ENCODE data around the gene PKNOX2. TPM values are rescaled to one million over a fixed set of nuclear protein-coding genes. Genes with fewer than 3 reads are reported as not detected.

Gene PKNOX2
- total RNA-seq, 4 donors from 2014 or later = 0.27 to 4.8 (median 0.75) TPM; not detected in 1

DNA sequence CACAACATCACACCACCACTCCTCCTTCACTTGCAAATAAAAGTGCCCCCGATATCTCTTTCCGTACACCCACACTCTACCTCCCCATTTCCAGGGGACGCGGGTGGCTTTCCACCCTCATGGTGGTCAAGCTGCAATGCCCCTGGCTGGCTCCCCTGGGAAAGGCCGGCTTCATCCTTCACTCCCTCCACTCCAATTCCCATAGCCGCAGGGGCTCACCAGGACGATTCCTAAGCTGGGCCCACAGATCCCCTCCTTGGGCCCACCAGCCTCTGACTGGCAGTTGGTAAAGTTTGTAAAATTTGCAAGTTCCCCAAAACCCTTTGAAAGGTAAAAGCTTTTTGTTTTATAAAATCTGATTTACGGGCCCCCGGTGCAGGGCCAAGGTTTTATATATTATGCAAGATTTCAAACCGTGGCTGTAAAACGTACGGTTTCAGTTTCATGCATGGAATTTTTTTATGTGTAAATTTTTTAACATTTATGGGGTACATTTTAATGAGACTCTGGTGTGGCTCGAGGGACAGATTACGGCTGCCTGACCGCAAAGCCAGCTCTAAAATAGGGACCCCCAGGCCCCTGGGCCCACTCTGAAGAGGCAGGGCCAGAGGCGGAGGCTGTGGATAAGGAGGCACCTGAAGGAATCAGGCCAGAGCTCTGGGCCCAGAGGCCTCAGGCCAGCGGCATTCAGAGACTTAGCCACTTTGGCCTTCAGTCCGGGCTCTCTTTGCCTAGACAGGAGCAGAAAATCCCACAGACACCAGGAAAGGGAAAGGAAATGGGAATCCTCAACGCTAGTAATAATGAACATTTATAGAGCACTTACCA lies 225.0 kb downstream of the PKNOX2 start:
- no peak overlapping the region for H3K4me3 ChIP-seq
- H3K4me1 ChIP-seq = no peaks in the 10 kb centered on the region
- 83 to 85% methylated on average over 10 to 19 of the region's 19 CpGs for WGBS, 2 donors (ENCODE audit: low coverage in 1 of 2)
- H3K27me3 ChIP-seq = no peaks in the 10 kb centered on the region
- H3K27ac ChIP-seq = no peak overlapping the region
- H3K9me3 ChIP-seq = no peaks in the 10 kb centered on the region
- DNase-seq = no peak
- no peaks in the 10 kb centered on the region for H3K36me3 ChIP-seq
- in situ Hi-C loops (cut with MboI; ENCODE audit: low pct_ligation_motif_present in 1 of 4, low pct_unique_long_range_greater_than_20kb in 1 of 4, low sequenced_read_pairs in 3 of 4) = no loop called here
- TF ChIP-seq POLR2AphosphoS5 (IDR thresholded peaks at IDR 0.05) (no peak), EP300 (IDR thresholded peaks at IDR 0.05; ENCODE audit: low read depth) (no peak), POLR2A (IDR thresholded peaks at IDR 0.05) (no peak)
- TF ChIP-seq, protein P1, sequence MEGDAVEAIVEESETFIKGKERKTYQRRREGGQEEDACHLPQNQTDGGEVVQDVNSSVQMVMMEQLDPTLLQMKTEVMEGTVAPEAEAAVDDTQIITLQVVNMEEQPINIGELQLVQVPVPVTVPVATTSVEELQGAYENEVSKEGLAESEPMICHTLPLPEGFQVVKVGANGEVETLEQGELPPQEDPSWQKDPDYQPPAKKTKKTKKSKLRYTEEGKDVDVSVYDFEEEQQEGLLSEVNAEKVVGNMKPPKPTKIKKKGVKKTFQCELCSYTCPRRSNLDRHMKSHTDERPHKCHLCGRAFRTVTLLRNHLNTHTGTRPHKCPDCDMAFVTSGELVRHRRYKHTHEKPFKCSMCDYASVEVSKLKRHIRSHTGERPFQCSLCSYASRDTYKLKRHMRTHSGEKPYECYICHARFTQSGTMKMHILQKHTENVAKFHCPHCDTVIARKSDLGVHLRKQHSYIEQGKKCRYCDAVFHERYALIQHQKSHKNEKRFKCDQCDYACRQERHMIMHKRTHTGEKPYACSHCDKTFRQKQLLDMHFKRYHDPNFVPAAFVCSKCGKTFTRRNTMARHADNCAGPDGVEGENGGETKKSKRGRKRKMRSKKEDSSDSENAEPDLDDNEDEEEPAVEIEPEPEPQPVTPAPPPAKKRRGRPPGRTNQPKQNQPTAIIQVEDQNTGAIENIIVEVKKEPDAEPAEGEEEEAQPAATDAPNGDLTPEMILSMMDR (IDR thresholded peaks at IDR 0.05) = no peak
- intact Hi-C loops (cut with DNase I; ENCODE audit: low total_unique reads) = no loop called here

- Histone ChIP-seq H3K4me1 (no peaks in the 10 kb centered on the region), H3K27ac (no peak overlapping the region), H3K9me3 (no peaks in the 10 kb centered on the region), H3K36me3 (no peaks in the 10 kb centered on the region), H3K27me3 (no peaks in the 10 kb centered on the region), H3K4me3 (no peak overlapping the region)
- intact Hi-C loops (cut with DNase I; ENCODE audit: low total_unique reads) (no loop called here), in situ Hi-C loops (cut with MboI; ENCODE audit: low pct_ligation_motif_present in 1 of 4, low pct_unique_long_range_greater_than_20kb in 1 of 4, low sequenced_read_pairs in 3 of 4) (no loop called here)
- no peak for TF ChIP-seq POLR2A (IDR thresholded peaks at IDR 0.05)
- TF ChIP-seq POLR2AphosphoS5 (IDR thresholded peaks at IDR 0.05) = no peak
- no peak for DNase-seq
- WGBS, 2 donors (ENCODE audit: low coverage in 1 of 2) = 11 to 22% methylated on average over 5 of the region's 5 CpGs
These were observed 226.4 kb downstream of the PKNOX2 start for GRCh38 chr11:125390946-125391345.

GRCh38 chr11:125393331-125393730 lies 228.8 kb downstream of the PKNOX2 start:
- H3K4me1 ChIP-seq = no peaks in the 10 kb centered on the region
- intact Hi-C loops (cut with DNase I; ENCODE audit: low total_unique reads) (no loop called here), in situ Hi-C loops (cut with MboI; ENCODE audit: low pct_ligation_motif_present in 1 of 4, low pct_unique_long_range_greater_than_20kb in 1 of 4, low sequenced_read_pairs in 3 of 4) (no loop called here)
- 67 to 81% methylated on average over 1 to 9 of the region's 9 CpGs for WGBS, 2 donors (ENCODE audit: low coverage in 1 of 2)
- no peak overlapping the region for H3K4me3 ChIP-seq
- H3K9me3 ChIP-seq = no peaks in the 10 kb centered on the region
- no peaks in the 10 kb centered on the region for H3K36me3 ChIP-seq
- no peak for TF ChIP-seq POLR2AphosphoS5 (IDR thresholded peaks at IDR 0.05)
- no peak for TF ChIP-seq EP300 (IDR thresholded peaks at IDR 0.05; ENCODE audit: low read depth)
- TF ChIP-seq, protein P1 (IDR thresholded peaks at IDR 0.05) = no peak
- H3K27ac ChIP-seq = no peak overlapping the region
- H3K27me3 ChIP-seq = no peaks in the 10 kb centered on the region
- no peak for DNase-seq

- Histone ChIP-seq H3K4me1 (no peaks in the 10 kb centered on the region), H3K9me3 (no peaks in the 10 kb centered on the region), H3K4me3 (no peak overlapping the region), H3K27me3 (no peaks in the 10 kb centered on the region), H3K27ac (no peak overlapping the region), H3K36me3 (no peaks in the 10 kb centered on the region)
- no peak for DNase-seq
- 89% methylated on average over 2 of the region's 2 CpGs; no CpG with 5 or more reads in 1 of the 2 donors for whole genome bisulfite sequencing, 2 donors (ENCODE audit: low coverage in 1 of 2)
- TF ChIP-seq POLR2A (IDR thresholded peaks at IDR 0.05) = no peak
- TF ChIP-seq EP300 (IDR thresholded peaks at IDR 0.05; ENCODE audit: low read depth) = no peak
- TF ChIP-seq, protein P1 (IDR thresholded peaks at IDR 0.05) = no peak
- no peak for TF ChIP-seq POLR2AphosphoS5 (IDR thresholded peaks at IDR 0.05)
- intact Hi-C loops (cut with DNase I; ENCODE audit: low total_unique reads) = no loop called here
- in situ Hi-C loops (cut with MboI; ENCODE audit: low pct_ligation_motif_present in 1 of 4, low pct_unique_long_range_greater_than_20kb in 1 of 4, low sequenced_read_pairs in 3 of 4) = no loop called here
These were observed 229.7 kb downstream of the PKNOX2 start for GRCh38 chr11:125394296-125394695.

Data from transverse colon (tissue), 4 donors.